Amniotic stem cell (primary cell): Measurements from ENCODE around the gene IWS1.
"Not testable (repeated sequence)": the region's sequence is repeated elsewhere in the genome, so short reads cannot be mapped to it uniquely, and the experiment has no call there.

ENCODE experiments used
- DNase-seq: peaks from one replicate; lab custom pipeline; 2025; lab: John Stamatoyannopoulos, UW

Gene IWS1

GRCh38 chr2:127527001-127527804 is 914 bp upstream of the IWS1 start:
- DNase-seq: no peak

- no peak for DNase-seq
Observed at GRCh38 chr2:127525691-127526131, 578 bp downstream of the IWS1 start.

DNA sequence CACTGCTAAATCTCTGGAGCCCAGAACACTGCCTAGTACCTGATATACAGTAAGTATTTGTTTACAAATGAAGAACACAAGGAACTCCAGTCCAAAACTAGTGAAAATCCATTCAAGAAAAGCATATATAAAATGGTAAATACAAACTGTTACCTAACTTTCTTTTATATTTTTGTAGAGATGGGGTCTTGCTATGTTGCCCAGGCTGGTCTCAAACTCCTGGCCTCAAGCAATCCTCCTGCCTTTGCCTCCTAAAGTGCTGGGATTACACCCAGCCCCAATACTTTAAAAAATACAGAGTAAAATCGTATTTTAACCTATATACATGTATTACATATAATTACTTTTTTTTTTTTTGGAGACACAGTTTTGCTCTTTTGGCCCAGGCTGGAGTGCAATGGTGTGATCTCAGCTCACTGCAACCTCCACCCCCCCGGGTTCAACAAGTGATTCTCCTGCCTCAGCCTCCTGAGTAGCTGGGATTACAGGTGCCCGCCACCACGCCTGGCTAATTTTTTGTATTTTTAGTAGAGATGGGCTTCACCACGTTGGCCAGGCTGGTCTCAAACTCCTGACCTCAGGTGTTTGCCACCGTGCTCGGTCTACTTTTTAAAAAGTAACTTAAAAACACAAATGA is 2.0 kb downstream of the IWS1 start:
- not testable (repeated sequence) for DNase-seq

DNA sequence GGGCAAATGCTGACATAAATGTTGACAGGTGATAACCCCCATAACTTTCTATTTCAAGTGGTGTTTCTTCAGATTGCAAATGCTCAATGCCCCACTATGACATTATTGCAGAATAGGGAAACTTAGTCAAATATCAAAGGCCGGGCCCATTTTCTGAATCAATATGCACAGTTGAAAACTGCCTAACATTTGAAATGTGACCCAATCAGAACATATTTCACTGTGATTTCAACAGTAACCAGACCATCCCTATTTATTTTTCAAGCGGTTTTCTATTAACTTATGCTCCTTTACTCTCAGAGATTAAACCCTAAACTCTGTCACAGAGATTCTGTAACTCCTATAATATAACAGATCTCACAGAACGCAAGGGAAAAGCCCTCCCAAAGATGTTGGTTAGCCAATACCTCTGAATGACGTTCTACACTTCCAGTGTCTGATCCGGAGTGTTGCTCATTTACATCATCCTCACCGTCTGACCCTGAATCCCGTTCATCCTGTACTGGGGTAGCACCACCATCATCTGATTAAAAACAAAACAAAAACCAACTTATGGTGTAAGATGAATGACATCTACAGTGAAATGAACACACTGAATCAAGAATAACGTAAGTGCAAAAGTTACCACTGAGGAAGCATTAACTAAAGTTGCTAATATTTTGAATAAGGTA is 2.9 kb downstream of the IWS1 start:
- DNase-seq: no peak

DNA sequence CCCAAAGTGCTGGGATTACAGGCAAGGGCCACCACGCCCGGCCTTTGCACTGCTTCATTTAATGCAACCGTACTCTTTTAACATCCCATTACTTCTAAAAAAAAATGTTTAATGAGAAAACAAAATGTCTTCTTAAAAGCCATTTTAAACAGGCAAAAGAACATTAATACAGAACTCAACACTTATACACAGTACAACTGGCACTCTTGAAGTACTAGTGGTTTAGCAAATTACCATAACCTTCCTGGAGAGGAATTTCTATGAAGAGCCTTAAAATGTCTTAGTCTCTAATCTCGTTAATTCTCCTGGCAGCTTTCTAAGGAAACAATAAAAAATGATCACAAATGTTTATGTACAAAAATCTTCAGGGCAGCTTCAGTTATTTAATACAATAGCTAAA is 5.9 kb downstream of the IWS1 start:
- DNase-seq: no peak

- DNase-seq: no peak
Observed at GRCh38 chr2:127517465-127517864, 8.8 kb downstream of the IWS1 start.

DNA sequence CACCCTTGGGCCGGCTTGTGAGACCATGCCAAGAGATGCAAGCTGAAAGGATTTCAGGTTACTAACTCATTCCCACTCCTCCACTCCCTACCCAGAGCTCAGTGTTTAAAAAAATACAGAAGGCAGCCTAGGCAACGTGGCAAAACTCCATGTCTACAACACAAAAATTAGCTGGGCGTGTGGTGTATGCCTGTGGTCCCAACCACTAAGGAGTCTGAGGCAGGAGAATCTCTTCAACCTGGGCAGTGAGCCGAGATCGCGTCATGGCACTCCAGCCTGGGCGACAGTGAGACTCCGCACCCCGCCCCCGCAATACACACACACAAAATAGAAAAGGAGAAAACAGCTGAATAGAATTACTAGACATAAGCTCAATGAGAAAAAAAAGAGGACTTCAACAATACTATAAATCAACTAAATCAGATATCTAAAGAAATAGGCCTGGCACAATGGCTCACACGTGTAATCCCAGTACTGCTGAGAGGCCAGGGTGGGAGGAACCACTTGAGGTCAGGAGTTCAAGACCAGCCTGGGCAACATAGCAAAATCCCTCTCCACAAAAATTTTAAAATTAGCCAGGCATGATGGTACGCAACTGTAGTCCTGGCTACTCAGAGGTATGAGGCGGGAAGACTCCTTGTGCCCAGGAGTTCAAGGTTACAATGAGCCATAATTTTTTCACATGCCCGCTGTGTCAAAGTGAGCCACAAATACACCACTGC is 10.1 kb downstream of the IWS1 start:
- no peak for DNase-seq

DNA sequence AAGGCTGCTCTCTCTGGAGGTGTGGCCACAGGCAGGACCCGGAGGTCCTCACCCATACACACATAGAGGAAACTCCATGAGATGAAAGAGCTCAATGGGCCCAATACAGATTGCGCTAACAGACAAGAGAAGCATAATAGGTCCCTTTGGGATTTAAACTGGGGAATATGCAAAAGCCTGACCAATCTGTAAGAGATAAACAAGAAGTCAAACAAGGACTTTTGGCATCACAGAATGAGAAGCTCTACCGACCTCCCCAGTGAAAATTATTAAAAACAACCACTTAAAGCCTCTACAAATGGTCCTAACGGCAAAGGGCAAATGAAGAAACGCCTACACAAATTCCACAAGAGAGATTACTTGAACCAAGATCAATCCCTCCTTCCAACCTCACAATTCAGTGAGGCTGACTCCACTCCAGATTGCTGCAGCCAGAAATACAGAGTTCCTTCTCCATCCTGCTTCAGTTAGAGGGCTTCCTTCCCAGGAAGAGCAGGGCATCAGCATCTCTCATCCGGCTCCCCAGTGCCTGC is 10.8 kb downstream of the IWS1 start:
- no peak for DNase-seq

- DNase-seq: no peak
Observed at GRCh38 chr2:127514485-127514884, 11.8 kb downstream of the IWS1 start.

DNA sequence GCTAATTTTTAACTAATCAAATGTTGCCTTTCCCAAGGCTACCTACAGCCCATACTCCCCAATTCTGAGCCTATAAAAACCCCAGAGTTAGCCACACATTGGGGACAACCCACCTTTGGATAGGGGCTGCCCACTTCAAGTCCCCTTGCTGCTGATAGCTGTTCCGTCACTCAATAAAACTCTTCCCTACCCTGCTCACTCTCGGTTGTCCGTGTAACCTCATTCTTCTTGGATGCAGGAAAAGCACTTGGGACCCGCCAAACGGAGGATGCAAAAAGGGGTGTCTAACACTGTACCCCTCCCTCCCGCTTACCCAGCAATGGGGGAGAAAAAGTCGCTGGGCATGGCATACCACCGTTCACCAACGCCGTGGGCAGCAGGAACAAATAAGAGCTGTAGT is 12.2 kb downstream of the IWS1 start:
- DNase-seq: no peak

GRCh38 chr2:127512362-127512761 is 13.9 kb downstream of the IWS1 start:
- DNase-seq: no peak

DNA sequence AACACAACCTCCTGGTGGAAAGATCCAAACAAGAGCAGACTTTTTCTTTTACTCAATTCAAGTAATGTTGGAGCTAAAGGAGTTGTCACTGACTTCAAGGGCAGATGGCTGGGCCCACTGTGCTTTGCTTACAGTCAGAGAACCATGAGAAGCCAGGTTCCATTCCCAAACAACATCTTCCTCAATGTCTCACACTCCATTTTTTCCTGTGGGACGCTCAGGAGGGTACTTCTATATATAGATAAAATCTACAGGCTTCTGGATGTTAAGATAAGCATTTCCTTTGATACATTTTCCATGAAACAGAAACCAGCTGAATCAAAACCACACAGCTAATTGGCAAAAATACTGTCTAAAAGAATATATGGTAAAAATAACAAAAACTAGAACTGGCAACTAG is 14.4 kb downstream of the IWS1 start:
- no peak for DNase-seq

- DNase-seq: no peak
Observed at GRCh38 chr2:127511090-127511695, 15.1 kb downstream of the IWS1 start.

- DNase-seq: no peak
Observed at GRCh38 chr2:127510073-127510472, 16.2 kb downstream of the IWS1 start.

- peak; percentile 95 for DNase-seq
Observed at GRCh38 chr2:127508631-127509034, 17.7 kb downstream of the IWS1 start.

- DNase-seq: no peak
Observed at GRCh38 chr2:127508023-127508630, 18.2 kb downstream of the IWS1 start.

DNA sequence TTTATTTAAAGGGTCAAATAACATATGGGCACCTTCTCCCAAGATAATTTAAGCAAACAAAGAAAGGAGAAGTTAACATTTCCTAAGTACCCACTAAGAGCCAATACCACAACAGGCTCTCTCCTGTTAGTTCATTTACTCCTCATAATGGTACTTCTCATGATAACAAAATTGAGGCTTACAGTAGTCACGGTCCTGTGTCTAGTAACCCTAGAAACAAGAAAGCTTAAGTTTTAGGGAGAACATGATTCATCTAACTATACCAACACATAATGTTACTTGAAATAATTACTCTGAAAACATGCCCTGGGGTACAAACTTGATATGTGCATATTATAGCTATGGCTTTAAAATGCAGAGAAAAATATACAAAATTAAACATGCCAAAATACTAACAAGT is 19.8 kb downstream of the IWS1 start:
- no peak for DNase-seq

DNA sequence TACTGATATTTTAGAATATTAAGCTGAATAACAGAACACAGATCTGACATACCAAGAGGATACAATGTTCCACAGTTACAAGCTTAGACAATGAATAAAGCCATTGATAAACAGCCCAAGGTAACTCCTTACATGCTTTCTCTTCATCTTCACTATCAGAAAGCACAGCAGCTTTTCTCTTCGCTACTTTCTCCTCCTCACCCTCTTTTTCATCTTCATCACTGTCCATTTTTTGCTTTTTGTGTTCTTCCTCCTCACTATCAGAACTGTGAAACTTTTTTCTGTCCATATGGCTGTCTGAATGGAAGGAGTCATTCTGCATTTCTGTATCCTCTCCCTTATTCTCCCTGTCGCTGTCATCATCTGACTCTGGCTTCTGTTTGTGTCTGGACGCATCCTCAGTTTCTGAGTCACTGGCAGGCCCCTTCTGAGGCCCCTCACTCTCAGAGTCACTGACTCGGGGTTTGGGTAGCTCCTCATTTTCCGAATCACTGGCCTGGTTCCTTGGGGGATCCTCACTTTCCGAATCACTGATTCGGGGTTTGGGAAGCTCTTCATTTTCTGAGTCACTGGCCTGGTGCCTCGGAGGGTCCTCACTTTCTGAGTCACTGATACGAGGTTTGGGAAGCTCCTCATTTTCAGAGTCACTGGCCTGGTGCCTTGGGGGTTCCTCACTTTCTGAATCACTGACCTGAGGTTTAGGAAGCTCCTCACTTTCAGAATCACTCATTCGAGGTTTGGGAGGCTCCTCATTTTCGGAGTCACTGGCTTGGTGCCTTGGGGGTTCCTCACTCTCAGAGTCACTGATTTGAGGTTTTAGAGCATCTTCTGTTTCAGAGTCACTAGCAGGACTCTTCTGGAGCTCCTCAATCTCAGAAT is 21.5 kb downstream of the IWS1 start:
- no peak for DNase-seq

DNA sequence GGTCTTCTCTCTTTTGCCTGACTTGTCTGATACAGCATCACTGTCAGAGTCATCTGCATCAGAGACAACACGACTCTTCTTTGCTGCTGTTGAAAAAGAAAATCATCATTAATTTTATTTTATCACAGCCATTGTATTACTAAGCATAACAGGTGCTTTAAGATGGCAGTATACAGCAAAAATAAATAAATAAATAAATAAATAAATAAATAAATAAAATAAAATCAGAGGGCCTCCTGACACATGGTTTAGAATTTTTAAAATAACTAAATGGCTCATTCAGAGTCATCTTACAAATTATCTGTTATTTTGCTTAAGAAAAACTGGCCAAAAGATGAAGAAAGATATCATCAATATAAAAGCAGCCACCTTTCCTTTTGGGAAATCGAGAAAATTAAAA is 22.8 kb downstream of the IWS1 start:
- DNase-seq: no peak

- no peak for DNase-seq
Observed at GRCh38 chr2:127498386-127498785, 27.9 kb downstream of the IWS1 start.
